Measurements from ENCODE around the gene RTP2.

GRCh38 chr3:187743195-187744141 lies 41.1 kb upstream of the RTP2 start:
- no peak for TF ChIP-seq JUND (IDR thresholded peaks at IDR 0.05; ENCODE audit: low read depth, low read length)
- no peak for TF ChIP-seq IKZF1 (conservative IDR thresholded peaks at IDR 0.05)
- no peak for TF ChIP-seq LARP7 (IDR thresholded peaks at IDR 0.05)
- TF ChIP-seq POLR2AphosphoS2 (IDR thresholded peaks at IDR 0.05; ENCODE audit: low read depth, low read length): no peak
- TF ChIP-seq KDM1A (IDR thresholded peaks at IDR 0.05; ENCODE audit: borderline replicate concordance): no peak
- TF ChIP-seq, protein P1, sequence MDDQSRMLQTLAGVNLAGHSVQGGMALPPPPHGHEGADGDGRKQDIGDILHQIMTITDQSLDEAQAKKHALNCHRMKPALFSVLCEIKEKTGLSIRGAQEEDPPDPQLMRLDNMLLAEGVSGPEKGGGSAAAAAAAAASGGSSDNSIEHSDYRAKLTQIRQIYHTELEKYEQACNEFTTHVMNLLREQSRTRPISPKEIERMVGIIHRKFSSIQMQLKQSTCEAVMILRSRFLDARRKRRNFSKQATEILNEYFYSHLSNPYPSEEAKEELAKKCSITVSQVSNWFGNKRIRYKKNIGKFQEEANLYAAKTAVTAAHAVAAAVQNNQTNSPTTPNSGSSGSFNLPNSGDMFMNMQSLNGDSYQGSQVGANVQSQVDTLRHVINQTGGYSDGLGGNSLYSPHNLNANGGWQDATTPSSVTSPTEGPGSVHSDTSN (IDR thresholded peaks at IDR 0.05; ENCODE audit: insufficient replicate concordance, low read depth, low read length): no peak
- no peak for TF ChIP-seq NR2C2 (IDR thresholded peaks at IDR 0.05; ENCODE audit: borderline replicate concordance, control insufficient read depth, insufficient read length, low read depth)
- TF ChIP-seq POLR2AphosphoS5 (IDR thresholded peaks at IDR 0.05; ENCODE audit: low read length): no peak
- TF ChIP-seq GATAD2B (conservative IDR thresholded peaks at IDR 0.05; ENCODE audit: low read depth): no peak
- no peak for TF ChIP-seq RAD21 (IDR thresholded peaks at IDR 0.05; ENCODE audit: insufficient read depth, low read depth, low read length)

All from GM12878 (cell line).